ENCODE measurements around the gene UNC45A. TPM values are rescaled to one million over a fixed set of nuclear protein-coding genes. Genes with fewer than 3 reads are reported as not detected.
A peak's percentile ranks its signal among the peaks of the same experiment; 100 is the strongest.

UNC45A gene
- total RNA-seq, 4 donors from 2014 or later: 38.7 to 76.0 (median 64.2) TPM

DNA sequence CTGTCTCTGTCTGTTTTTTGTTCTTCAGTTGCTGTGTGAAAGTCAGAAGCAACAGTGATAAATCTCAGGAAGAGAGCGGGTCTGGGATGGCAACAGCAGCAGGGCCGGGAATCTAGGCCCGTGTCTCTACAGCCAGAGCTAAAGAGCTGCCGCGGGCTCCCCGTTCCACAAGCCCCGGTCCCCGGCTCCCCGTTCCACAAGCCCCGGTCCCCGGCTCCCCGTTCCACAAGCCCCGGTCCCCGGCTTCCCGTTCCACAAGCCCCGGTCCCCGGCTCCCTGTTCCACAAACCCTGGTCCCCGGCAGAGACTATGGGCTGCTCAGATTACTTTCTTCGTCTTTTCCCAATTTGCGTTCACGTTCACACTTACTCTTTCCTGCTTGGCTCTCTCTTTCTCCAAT is 39.1 kb downstream of the UNC45A start:
- Histone ChIP-seq H3K27me3 (no peaks in the 10 kb centered on the region), H3K9me3 (no peaks in the 10 kb centered on the region), H3K4me1 (no peaks in the 10 kb centered on the region), H3K36me3 (peaks cover 0 to 61% (median under 1%) of the 10 kb centered on the region in 3 donors), H3K4me3 (no peak overlapping the region), H3K27ac (no peak overlapping the region)
- intact Hi-C loops (cut with DNase I): no loop called here
- 95 to 98% methylated on average over 20 to 21 of the region's 21 CpGs for WGBS, 2 donors
- TF ChIP-seq POLR2A (IDR thresholded peaks at IDR 0.05): no peak
- TF ChIP-seq, protein P1, sequence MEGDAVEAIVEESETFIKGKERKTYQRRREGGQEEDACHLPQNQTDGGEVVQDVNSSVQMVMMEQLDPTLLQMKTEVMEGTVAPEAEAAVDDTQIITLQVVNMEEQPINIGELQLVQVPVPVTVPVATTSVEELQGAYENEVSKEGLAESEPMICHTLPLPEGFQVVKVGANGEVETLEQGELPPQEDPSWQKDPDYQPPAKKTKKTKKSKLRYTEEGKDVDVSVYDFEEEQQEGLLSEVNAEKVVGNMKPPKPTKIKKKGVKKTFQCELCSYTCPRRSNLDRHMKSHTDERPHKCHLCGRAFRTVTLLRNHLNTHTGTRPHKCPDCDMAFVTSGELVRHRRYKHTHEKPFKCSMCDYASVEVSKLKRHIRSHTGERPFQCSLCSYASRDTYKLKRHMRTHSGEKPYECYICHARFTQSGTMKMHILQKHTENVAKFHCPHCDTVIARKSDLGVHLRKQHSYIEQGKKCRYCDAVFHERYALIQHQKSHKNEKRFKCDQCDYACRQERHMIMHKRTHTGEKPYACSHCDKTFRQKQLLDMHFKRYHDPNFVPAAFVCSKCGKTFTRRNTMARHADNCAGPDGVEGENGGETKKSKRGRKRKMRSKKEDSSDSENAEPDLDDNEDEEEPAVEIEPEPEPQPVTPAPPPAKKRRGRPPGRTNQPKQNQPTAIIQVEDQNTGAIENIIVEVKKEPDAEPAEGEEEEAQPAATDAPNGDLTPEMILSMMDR (IDR thresholded peaks at IDR 0.05): no peak
- no peak for DNase-seq

DNA sequence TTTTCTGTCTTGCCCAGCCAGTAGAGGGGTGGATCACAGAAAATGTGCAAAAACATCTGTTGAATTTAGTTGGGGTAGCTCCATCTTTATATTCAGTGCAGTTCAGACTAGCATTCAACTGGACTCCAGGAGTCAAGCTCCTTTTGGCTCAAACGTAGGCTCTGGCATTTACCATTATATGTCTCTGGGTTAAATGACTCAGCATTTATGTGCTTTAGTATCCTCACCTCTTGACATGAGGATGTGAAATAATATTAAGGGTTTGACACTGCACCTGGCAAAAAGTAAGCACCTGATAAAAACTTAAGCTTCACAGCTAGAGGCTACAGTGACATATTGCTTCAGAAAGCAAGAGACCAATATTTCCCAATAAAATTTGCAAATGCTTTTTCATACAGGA is 44.5 kb downstream of the UNC45A start:
- TF ChIP-seq, protein P1 (IDR thresholded peaks at IDR 0.05): no peak
- TF ChIP-seq POLR2A (IDR thresholded peaks at IDR 0.05): no peak
- peak overlapping the region in 1 of 4 donors; percentile 4 for H3K27ac ChIP-seq
- no peak overlapping the region for H3K4me3 ChIP-seq
- H3K4me1 ChIP-seq: peaks cover 0 to 4% (median 0%) of the 10 kb centered on the region in 3 donors
- DNase-seq: no peak
- no peaks in the 10 kb centered on the region for H3K9me3 ChIP-seq
- 20 to 47% methylated on average over 1 of the region's 1 CpG for WGBS, 2 donors
- intact Hi-C loops (cut with DNase I): no loop called here
- H3K36me3 ChIP-seq: peaks cover 0 to 50% (median 0%) of the 10 kb centered on the region in 3 donors
- no peaks in the 10 kb centered on the region for H3K27me3 ChIP-seq

DNA sequence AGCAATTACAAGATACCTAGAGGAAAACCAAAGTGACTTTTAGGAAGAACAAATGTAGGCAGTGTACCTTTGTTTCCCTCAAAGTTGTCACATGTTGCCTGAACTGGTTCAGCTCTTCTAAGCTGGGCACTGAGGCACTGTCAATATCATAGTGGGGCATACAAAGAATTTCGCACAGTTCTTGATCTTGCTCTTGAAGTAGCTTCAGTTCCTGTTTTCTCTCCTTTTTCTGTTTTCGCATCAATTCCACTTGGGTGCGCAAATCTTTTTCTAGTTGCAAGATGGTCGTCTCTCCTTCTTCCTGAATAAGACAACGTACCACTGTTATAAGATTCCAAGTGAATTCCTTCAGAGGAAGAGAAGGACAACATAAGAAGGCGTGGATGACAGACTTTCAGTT is 46.6 kb downstream of the UNC45A start:
- intact Hi-C loops (cut with DNase I): no loop called here
- 85 to 91% methylated on average over 6 of the region's 6 CpGs for WGBS, 2 donors
- H3K27me3 ChIP-seq: no peaks in the 10 kb centered on the region

GRCh38 chr15:90982135-90982534 is 47.0 kb downstream of the UNC45A start:
- Histone ChIP-seq H3K27ac (peak overlapping the region in 1 of 4 donors; percentile 34), H3K4me3 (no peak overlapping the region), H3K4me1 (peaks cover 0 to 16% (median 0%) of the 10 kb centered on the region in 3 donors), H3K9me3 (no peaks in the 10 kb centered on the region), H3K36me3 (peaks cover 0 to 31% (median 0%) of the 10 kb centered on the region in 3 donors), H3K27me3 (no peaks in the 10 kb centered on the region)
- intact Hi-C loops (cut with DNase I): no loop called here
- TF ChIP-seq POLR2A (IDR thresholded peaks at IDR 0.05): no peak
- TF ChIP-seq, protein P1 (IDR thresholded peaks at IDR 0.05): no peak
- DNase-seq: no peak
- WGBS, 2 donors: 45 to 82% methylated on average over 1 to 5 of the region's 5 CpGs

More for the DNA sequence above, 46.6 kb downstream of the UNC45A start:
- H3K4me1 ChIP-seq: peaks cover 0 to 11% (median 0%) of the 10 kb centered on the region in 3 donors
- no peak overlapping the region for H3K27ac ChIP-seq
- TF ChIP-seq, protein P1 (IDR thresholded peaks at IDR 0.05): no peak
- no peak for DNase-seq
- H3K9me3 ChIP-seq: no peaks in the 10 kb centered on the region
- H3K4me3 ChIP-seq: no peak overlapping the region
- peaks cover 0 to 31% (median 0%) of the 10 kb centered on the region in 3 donors for H3K36me3 ChIP-seq

- 52 to 64% methylated on average over 11 of the region's 11 CpGs for WGBS, 2 donors
- TF ChIP-seq, protein P1 (IDR thresholded peaks at IDR 0.05): no peak
- no peak for TF ChIP-seq POLR2A (IDR thresholded peaks at IDR 0.05)
- H3K9me3 ChIP-seq: no peaks in the 10 kb centered on the region
- intact Hi-C loops (cut with DNase I): no loop called here
- H3K27me3 ChIP-seq: no peaks in the 10 kb centered on the region
- DNase-seq: no peak
- H3K36me3 ChIP-seq: peaks cover 0 to 15% (median 0%) of the 10 kb centered on the region in 3 donors
- peak overlapping the region in 1 of 4 donors; percentile 20 for H3K4me3 ChIP-seq
- peaks cover 0 to 32% (median 5%) of the 10 kb centered on the region in 3 donors for H3K4me1 ChIP-seq
- H3K27ac ChIP-seq: peak overlapping the region in 3 of 4 donors; percentile 38 to 77 (median 57)
Measured at GRCh38 chr15:90986790-90987507, 51.9 kb downstream of the UNC45A start.
